Measurements from ENCODE around the gene ZFC3H1. TPM values are rescaled to one million over a fixed set of nuclear protein-coding genes. Genes with fewer than 3 reads are reported as not detected.
A peak's percentile ranks its signal among the peaks of the same experiment; 100 is the strongest.

Gene ZFC3H1
- total RNA-seq, 1 experiment from 2014 or later: 24.4 TPM

- no peak overlapping the region for H4K91ac ChIP-seq (ENCODE audit: insufficient read length, low read depth, low read length)
- TF ChIP-seq CTCF (conservative IDR thresholded peaks at IDR 0.05): no peak
- WGBS (ENCODE audit: extremely low coverage, insufficient read length, low lambda C conversion rate): no CpG with 5 or more reads among the region's 53 CpGs
- Mint-ChIP-seq H3K4me1 (peaks cover 17 to 27% of the 10 kb centered on the region in 2 experiments), H3K9me3 (peaks cover 0 to 3% of the 10 kb centered on the region in 2 experiments; a peak in 1 of 5 replicates), H3K4me3 (peak overlapping the region; percentile 99 to 100), H3K27me3 (ENCODE audit: low read depth) (peaks cover 2% of the 10 kb centered on the region; the same call in 1 of the 2 replicates), H3K36me3 (ENCODE audit: insufficient read depth in 1 of 3, low read depth in 3 of 3) (peaks cover 21 to 39% (median 25%) of the 10 kb centered on the region in 3 experiments; a peak in 6 of 7 replicates), H3K27ac (peak overlapping the region; percentile 99 to 100 (median 100))
- no peaks in the 10 kb centered on the region for H3K79me1 ChIP-seq (ENCODE audit: insufficient read depth, low read depth, low read length, poor library complexity, severe bottlenecking)
- no peak overlapping the region for H3T11ph ChIP-seq (ENCODE audit: low read length)
- peak overlapping the region; percentile 95 for H3K14ac ChIP-seq (ENCODE audit: insufficient read depth, low read length)
- no peak overlapping the region for H3K23ac ChIP-seq (ENCODE audit: insufficient read length, low read depth, low read length)
- H3K9ac ChIP-seq (ENCODE audit: extremely low read depth, insufficient read length, low read length): peak overlapping the region; percentile 93
- no peak overlapping the region for H3K4ac ChIP-seq (ENCODE audit: low read depth, low read length)
- peak overlapping the region; percentile 79 for H3K4me2 ChIP-seq (ENCODE audit: insufficient read depth, insufficient read length, low read length)
- H2BK12ac ChIP-seq (ENCODE audit: insufficient read length, low read depth, low read length): no peak overlapping the region
- H4K8ac ChIP-seq (replicated peaks; ENCODE audit: insufficient read length, low read depth, low read length): no peak overlapping the region
- no peak overlapping the region for H3K27ac ChIP-seq (ENCODE audit: insufficient read length, low read depth, low read length)
- peak overlapping the region; percentile 85 for H3K18ac ChIP-seq (ENCODE audit: insufficient read length, low read depth, low read length)
- DNase-seq: peak; percentile 62
- H3K56ac ChIP-seq (ENCODE audit: insufficient read length, low read depth, low read length): no peak overlapping the region
- H3K4me1 ChIP-seq (ENCODE audit: insufficient read depth, low read length): no peaks in the 10 kb centered on the region
- no peaks in the 10 kb centered on the region for H3K9me3 ChIP-seq (ENCODE audit: control insufficient read depth, low read depth, low read length)
- H2BK5ac ChIP-seq (ENCODE audit: insufficient read length, low read length): no peak overlapping the region
- peaks cover 17% of the 10 kb centered on the region; the same call in 1 of the 2 replicates for H3K79me2 ChIP-seq (ENCODE audit: insufficient read depth, low read length)
- no peak overlapping the region for H2BK120ac ChIP-seq (ENCODE audit: low read depth, low read length, poor library complexity, severe bottlenecking)
- H2AFZ ChIP-seq (ENCODE audit: low read length): no peak overlapping the region
- no peaks in the 10 kb centered on the region for H4K20me1 ChIP-seq (ENCODE audit: control insufficient read depth, insufficient read depth, insufficient read length)
- H2BK15ac ChIP-seq (ENCODE audit: low read depth, low read length): no peak overlapping the region
- H4K5ac ChIP-seq (ENCODE audit: insufficient read length, low read depth, low read length): no peak overlapping the region
- no peak overlapping the region for H2BK20ac ChIP-seq (ENCODE audit: low read depth, low read length, poor library complexity, severe bottlenecking)
- no peaks in the 10 kb centered on the region for H3K27me3 ChIP-seq (ENCODE audit: insufficient read depth, low read length)
- no peak overlapping the region for H2AK5ac ChIP-seq (ENCODE audit: insufficient read length, low read length)
- H3K23me2 ChIP-seq (ENCODE audit: insufficient read length, low read depth, low read length, poor library complexity, severe bottlenecking): peaks cover 3% of the 10 kb centered on the region
Measured at GRCh38 chr12:71662849-71663560, 643 bp downstream of the ZFC3H1 start.
